ENCODE results near the gene DCBLD1. TPM values are rescaled to one million over a fixed set of nuclear protein-coding genes. Genes with fewer than 3 reads are reported as not detected.

The DCBLD1 gene
- total RNA-seq, 2 experiments from 2014 or later, result 1.3 to 1.4 TPM

- no peaks in the 10 kb centered on the region for H3K36me3 ChIP-seq (ENCODE audit: insufficient read depth, low read length)
- H3K9me3 Mint-ChIP-seq, result no peaks in the 10 kb centered on the region
- ChIA-PET CTCF (no interaction called here), POLR2A (no interaction called here)
- H3K4me3 ChIP-seq (ENCODE audit: low read length), result no peak overlapping the region
- TF ChIP-seq CTCF (IDR thresholded peaks at IDR 0.05), result no peak
- intact Hi-C loops (cut with DNase I, micrococcal nuclease), result no loop called here
- no peak overlapping the region for H3K27ac Mint-ChIP-seq
- H3K4me1 ChIP-seq (ENCODE audit: insufficient read depth, low read length), result no peaks in the 10 kb centered on the region
- ATAC-seq (ENCODE audit: poor library complexity), result no peak
- no peak for DNase-seq
- no peaks in the 10 kb centered on the region for H3K36me3 Mint-ChIP-seq (ENCODE audit: low read depth)
- no peaks in the 10 kb centered on the region for H3K27me3 Mint-ChIP-seq
- H3K27ac ChIP-seq (ENCODE audit: low read depth in 1 of 2, low read length in 2 of 2), result no peak overlapping the region
- H3K9me3 ChIP-seq (ENCODE audit: control insufficient read depth in 1 of 2, insufficient read depth in 1 of 2, low read length in 2 of 2), result no peaks in the 10 kb centered on the region
- H3K27me3 ChIP-seq (ENCODE audit: control insufficient read depth in 1 of 2, insufficient read depth in 2 of 2, low read length in 2 of 2), result no peaks in the 10 kb centered on the region
- no peak overlapping the region for H3K4me3 Mint-ChIP-seq
- no peaks in the 10 kb centered on the region for H3K4me1 Mint-ChIP-seq (ENCODE audit: low read depth)
Measured at GRCh38 chr6:117495869-117496268, 13.4 kb downstream of the DCBLD1 start.

DNA sequence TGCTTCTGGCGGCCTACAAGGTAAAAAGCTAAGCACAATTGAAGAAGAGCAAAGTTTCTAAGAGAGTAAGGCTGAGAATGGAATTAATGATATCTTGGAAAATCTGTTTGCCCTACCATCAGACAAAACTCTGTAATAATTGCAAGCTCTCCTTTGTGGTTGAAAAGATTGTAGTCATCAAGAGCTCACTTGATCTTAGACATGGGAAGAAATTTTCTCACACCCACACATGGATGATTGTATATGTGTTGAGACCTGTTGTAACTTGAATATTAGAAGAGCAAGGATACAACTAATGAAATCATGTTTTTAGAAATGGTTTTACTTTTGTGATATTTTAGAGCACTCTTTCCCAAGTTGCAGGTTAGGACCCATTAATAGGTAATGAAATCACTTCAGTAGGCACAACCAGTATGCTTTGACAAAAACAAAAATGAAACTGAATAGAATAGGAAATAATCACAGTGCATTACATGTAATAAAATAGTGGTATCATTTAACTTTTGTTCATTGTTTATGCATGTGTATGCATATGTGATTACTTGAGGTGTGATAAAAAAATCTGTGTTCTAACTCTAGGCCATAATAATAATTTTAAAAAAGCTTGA lies 14.0 kb downstream of the DCBLD1 start:
- intact Hi-C loops (cut with DNase I, micrococcal nuclease), result no loop called here
- ChIA-PET POLR2A (no interaction called here), CTCF (no interaction called here)
- no peaks in the 10 kb centered on the region for H3K9me3 Mint-ChIP-seq
- Histone ChIP-seq H3K36me3 (ENCODE audit: insufficient read depth, low read length) (no peaks in the 10 kb centered on the region), H3K27me3 (ENCODE audit: control insufficient read depth in 1 of 2, insufficient read depth in 2 of 2, low read length in 2 of 2) (no peaks in the 10 kb centered on the region), H3K9me3 (ENCODE audit: control insufficient read depth in 1 of 2, insufficient read depth in 1 of 2, low read length in 2 of 2) (no peaks in the 10 kb centered on the region), H3K4me3 (ENCODE audit: low read length) (no peak overlapping the region), H3K4me1 (ENCODE audit: insufficient read depth, low read length) (no peaks in the 10 kb centered on the region), H3K27ac (ENCODE audit: low read depth in 1 of 2, low read length in 2 of 2) (no peak overlapping the region)
- no peak overlapping the region for H3K27ac Mint-ChIP-seq
- no peak for ATAC-seq (ENCODE audit: poor library complexity)
- H3K36me3 Mint-ChIP-seq (ENCODE audit: low read depth), result no peaks in the 10 kb centered on the region
- no peaks in the 10 kb centered on the region for H3K4me1 Mint-ChIP-seq (ENCODE audit: low read depth)
- no peak overlapping the region for H3K4me3 Mint-ChIP-seq
- TF ChIP-seq CTCF (IDR thresholded peaks at IDR 0.05), result no peak
- H3K27me3 Mint-ChIP-seq, result no peaks in the 10 kb centered on the region
- DNase-seq, result no peak

- no peak for ATAC-seq (ENCODE audit: poor library complexity)
- H3K9me3 Mint-ChIP-seq, result no peaks in the 10 kb centered on the region
- H3K4me1 ChIP-seq (ENCODE audit: insufficient read depth, low read length), result no peaks in the 10 kb centered on the region
- H3K36me3 Mint-ChIP-seq (ENCODE audit: low read depth), result no peaks in the 10 kb centered on the region
- intact Hi-C loops (cut with DNase I, micrococcal nuclease), result no loop called here
- DNase-seq, result no peak
- no peak overlapping the region for H3K4me3 Mint-ChIP-seq
- POLR2A ChIA-PET, result no interaction called here
- H3K27ac ChIP-seq (ENCODE audit: low read depth in 1 of 2, low read length in 2 of 2), result no peak overlapping the region
- TF ChIP-seq CTCF (IDR thresholded peaks at IDR 0.05), result no peak
- H3K27me3 ChIP-seq (ENCODE audit: control insufficient read depth in 1 of 2, insufficient read depth in 2 of 2, low read length in 2 of 2), result no peaks in the 10 kb centered on the region
- H3K27ac Mint-ChIP-seq, result no peak overlapping the region
- H3K4me1 Mint-ChIP-seq (ENCODE audit: low read depth), result no peaks in the 10 kb centered on the region
- no peak overlapping the region for H3K4me3 ChIP-seq (ENCODE audit: low read length)
- CTCF ChIA-PET, result no interaction called here
- H3K36me3 ChIP-seq (ENCODE audit: insufficient read depth, low read length), result no peaks in the 10 kb centered on the region
- no peaks in the 10 kb centered on the region for H3K9me3 ChIP-seq (ENCODE audit: control insufficient read depth in 1 of 2, insufficient read depth in 1 of 2, low read length in 2 of 2)
- H3K27me3 Mint-ChIP-seq, result no peaks in the 10 kb centered on the region
Measured at GRCh38 chr6:117497237-117497636, 14.8 kb downstream of the DCBLD1 start.
